SK-N-SH (cell line): ENCODE measurements around the gene CADM3. TPM values are rescaled to one million over a fixed set of nuclear protein-coding genes. Genes with fewer than 3 reads are reported as not detected.
A peak's percentile ranks its signal among the peaks of the same experiment; 100 is the strongest.

Experiments
- CTCF ChIA-PET: fragments of 300-600, 350-600 bp; formaldehyde crosslinking; extraction: SDS; loops from one replicate; lab custom pipeline; 2021; lab: Yijun Ruan, JAX
- POLR2A ChIA-PET: fragments of 350-600 bp; sonication (Branson Sonifier 250); formaldehyde crosslinking; extraction: SDS; loops from one replicate; lab custom pipeline; 2020; ENCODE audit warnings: antibody characterized with exemption, inconsistent platforms; lab: Yijun Ruan, JAX
- DNase-seq: peaks from one replicate; pipeline ENCODE4 v3.0.0; 2012
- H2AFZ ChIP-seq: fragments of 200-600 bp; sonication (generic); 2 replicates; pipeline ENCODE4 v1.8.1; 2016; ENCODE audit warnings: antibody characterized with exemption, mild to moderate bottlenecking, low read depth
- H3F3A ChIP-seq: fragments of 200-600 bp; sonication (generic); replicated peaks from 2 replicates; pipeline ENCODE3; 2016; ENCODE audit warnings: antibody characterized with exemption, mild to moderate bottlenecking; ENCODE audit not compliant: insufficient read depth
- H3K27ac ChIP-seq, 2 experiments: fragments of 200-500 bp in 1 of 2; fragments of 200-600 bp in 1 of 2; sonication (Bioruptor generic) in 1 of 2; sonication (generic), shearing (Covaris generic) in 1 of 2; 2 replicates each; pipeline versions ENCODE4 v1.5.1 to v1.6.1; 2014 to 2016; ENCODE audit warnings: low read depth in 2 of 2, inconsistent platforms in 1 of 2, low read length in 1 of 2, mild to moderate bottlenecking in 1 of 2, mixed read lengths in 1 of 2
- H3K27me3 ChIP-seq: fragments of 200-600 bp; sonication (generic), shearing (Covaris generic); 2 replicates; pipeline ENCODE4 v1.6.1; 2016; ENCODE audit warnings: mixed run types; ENCODE audit not compliant: insufficient read depth
- H3K36me3 ChIP-seq, 2 experiments: fragments of 200-500 bp in 1 of 2; fragments of 200-600 bp in 1 of 2; sonication (Bioruptor generic) in 1 of 2; sonication (generic) in 1 of 2; replicated peaks in 1 of 2; 2 replicates each; pipeline versions ENCODE3 to v1.5.1; 2014 to 2016; ENCODE audit warnings: low read length in 1 of 2, mild to moderate bottlenecking in 1 of 2; ENCODE audit not compliant: insufficient read depth in 2 of 2, control insufficient read depth in 1 of 2
- H3K4me1 ChIP-seq, 2 experiments: fragments of 200-500 bp in 1 of 2; fragments of 200-600 bp in 1 of 2; sonication (Bioruptor generic) in 1 of 2; sonication (generic), shearing (Covaris generic) in 1 of 2; 2 replicates each; pipeline versions ENCODE4 v1.5.1 to v1.6.1; 2014 to 2016; ENCODE audit warnings: low read depth in 1 of 2, low read length in 1 of 2, mixed run types in 1 of 2; ENCODE audit not compliant: insufficient read depth in 2 of 2, control insufficient read depth in 1 of 2
- H3K4me2 ChIP-seq: fragments of 200-600 bp; sonication (generic), shearing (Covaris generic); 2 replicates; pipeline ENCODE4 v1.6.1; 2017; ENCODE audit warnings: mixed run types
- H3K4me3 ChIP-seq, 2 experiments: fragments of 200-500 bp in 1 of 2; fragments of 200-600 bp in 1 of 2; sonication (Bioruptor generic) in 1 of 2; sonication (generic), shearing (Covaris generic) in 1 of 2; 2 replicates each; pipeline versions ENCODE4 v1.5.1 to v1.8.1; 2014 to 2016; ENCODE audit warnings: low read depth in 2 of 2, inconsistent platforms in 1 of 2, low read length in 1 of 2, mild to moderate bottlenecking in 1 of 2, mixed read lengths in 1 of 2, moderate library complexity in 1 of 2
- H3K79me2 ChIP-seq: fragments of 200-600 bp; sonication (generic); 2 replicates; pipeline ENCODE4 v1.8.1; 2017; ENCODE audit warnings: mild to moderate bottlenecking; ENCODE audit not compliant: insufficient read depth
- H3K9ac ChIP-seq: fragments of 200-600 bp; sonication (generic); 2 replicates; pipeline ENCODE4 v1.6.1; 2017; ENCODE audit warnings: mixed run types
- H3K9me2 ChIP-seq: fragments of 200-600 bp; sonication (generic); 2 replicates; pipeline ENCODE4 v1.6.1; 2017; ENCODE audit warnings: mixed run types
- H3K9me3 ChIP-seq: fragments of 200-600 bp; sonication (generic); 2 replicates; pipeline ENCODE4 v1.6.1; 2017; ENCODE audit warnings: mixed run types, mild to moderate bottlenecking, moderate library complexity
- H4K20me1 ChIP-seq: fragments of 200-600 bp; sonication (generic); 2 replicates; pipeline ENCODE4 v1.6.1; 2017; ENCODE audit warnings: mild to moderate bottlenecking, mixed run types; ENCODE audit not compliant: insufficient read depth
- FOXJ3 ChIP-seq: sonication (generic); formaldehyde crosslinking; IDR thresholded peaks from 2 replicates; pipeline ENCODE4 v1.5.1; 2020; ENCODE audit warnings: mild to moderate bottlenecking, missing genetic modification reagents
- GABPA ChIP-seq: IDR thresholded peaks from 2 replicates; pipeline ENCODE4 v1.4.0; 2012; ENCODE audit warnings: low read depth, mild to moderate bottlenecking
- RXRA ChIP-seq: IDR thresholded peaks from 2 replicates; pipeline ENCODE4 v1.4.0; 2012; ENCODE audit warnings: low read depth, mild to moderate bottlenecking, borderline replicate concordance
- TEAD4 ChIP-seq: IDR thresholded peaks from 2 replicates; pipeline ENCODE4 v1.4.0; 2012; ENCODE audit warnings: mild to moderate bottlenecking, borderline replicate concordance; ENCODE audit not compliant: insufficient read depth
- WGBS: methylation state at CpG from one replicate; pipeline ENCODE4 v1.1.6; 2017; ENCODE audit warnings: low lambda C conversion rate; 5-methylcytosine and 5-hydroxymethylcytosine counted together
- polyA plus RNA-seq, 3 experiments: library from polyadenylated mRNA; depleted of rRNA; stranded (reverse); fragments of >200 nt; gene quantifications; 2 replicates each; pipeline ENCODE4 v1.2.3, GENCODE V29; 2012
- small RNA-seq, 7 experiments: library from RNA; depleted of rRNA; stranded (forward); fragments of <200 nt; gene quantifications; one replicate each; pipeline ENCODE3, GENCODE V24; 2012
- TF ChIP-seq, protein P1 (sequence below): fragments of 200-600 bp; sonication (generic); IDR thresholded peaks from 2 replicates; pipeline ENCODE4 v1.6.1; 2017; ENCODE audit warnings: antibody characterized with exemption, mild to moderate bottlenecking, moderate library complexity
- TF ChIP-seq, protein P2 (sequence below): IDR thresholded peaks from 2 replicates; pipeline ENCODE4 v1.4.0; 2012; ENCODE audit warnings: low read depth, borderline replicate concordance

CADM3 gene
- polyA plus RNA-seq, 1 of the 3 experiments (the other 2 are of a cell fraction) = 0.94 TPM

DNA sequence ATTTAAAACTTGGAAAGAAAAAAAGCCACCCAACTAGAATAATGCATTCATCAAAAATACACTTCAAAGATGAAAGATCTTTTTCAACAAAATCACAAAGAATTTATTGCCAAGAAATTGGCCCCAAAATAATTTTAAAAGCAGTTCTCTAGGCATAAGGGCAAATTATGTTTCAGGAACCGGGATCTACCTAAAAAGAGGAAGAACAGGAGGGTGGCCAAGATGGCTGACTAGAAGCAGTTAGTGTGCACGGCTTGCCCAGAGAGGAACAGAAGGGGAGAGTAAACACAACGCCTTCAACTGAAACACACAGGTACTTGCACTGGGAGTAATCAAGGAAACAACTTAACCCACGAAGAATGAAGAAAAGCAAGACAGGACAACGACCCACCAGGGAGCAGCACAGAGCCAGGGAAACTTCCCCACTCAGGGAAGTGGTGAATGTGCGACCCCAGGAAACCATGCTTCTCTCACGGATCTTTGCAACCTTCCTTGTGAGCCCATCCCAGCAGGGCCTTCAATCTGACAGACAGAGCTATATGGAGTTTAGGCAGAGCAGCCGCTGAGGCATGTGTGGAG is 79.3 kb downstream of the CADM3 start:
- H3K27ac ChIP-seq = no peak overlapping the region
- H3K9me2 ChIP-seq = no peaks in the 10 kb centered on the region
- TF ChIP-seq, protein P1, sequence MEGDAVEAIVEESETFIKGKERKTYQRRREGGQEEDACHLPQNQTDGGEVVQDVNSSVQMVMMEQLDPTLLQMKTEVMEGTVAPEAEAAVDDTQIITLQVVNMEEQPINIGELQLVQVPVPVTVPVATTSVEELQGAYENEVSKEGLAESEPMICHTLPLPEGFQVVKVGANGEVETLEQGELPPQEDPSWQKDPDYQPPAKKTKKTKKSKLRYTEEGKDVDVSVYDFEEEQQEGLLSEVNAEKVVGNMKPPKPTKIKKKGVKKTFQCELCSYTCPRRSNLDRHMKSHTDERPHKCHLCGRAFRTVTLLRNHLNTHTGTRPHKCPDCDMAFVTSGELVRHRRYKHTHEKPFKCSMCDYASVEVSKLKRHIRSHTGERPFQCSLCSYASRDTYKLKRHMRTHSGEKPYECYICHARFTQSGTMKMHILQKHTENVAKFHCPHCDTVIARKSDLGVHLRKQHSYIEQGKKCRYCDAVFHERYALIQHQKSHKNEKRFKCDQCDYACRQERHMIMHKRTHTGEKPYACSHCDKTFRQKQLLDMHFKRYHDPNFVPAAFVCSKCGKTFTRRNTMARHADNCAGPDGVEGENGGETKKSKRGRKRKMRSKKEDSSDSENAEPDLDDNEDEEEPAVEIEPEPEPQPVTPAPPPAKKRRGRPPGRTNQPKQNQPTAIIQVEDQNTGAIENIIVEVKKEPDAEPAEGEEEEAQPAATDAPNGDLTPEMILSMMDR = peak; percentile 34
- no peak for TF ChIP-seq GABPA
- no peak for TF ChIP-seq RXRA
- no peak for TF ChIP-seq FOXJ3 (CRISPR knock-in tag)
- TF ChIP-seq TEAD4 = no peak
- TF ChIP-seq, protein P2, sequence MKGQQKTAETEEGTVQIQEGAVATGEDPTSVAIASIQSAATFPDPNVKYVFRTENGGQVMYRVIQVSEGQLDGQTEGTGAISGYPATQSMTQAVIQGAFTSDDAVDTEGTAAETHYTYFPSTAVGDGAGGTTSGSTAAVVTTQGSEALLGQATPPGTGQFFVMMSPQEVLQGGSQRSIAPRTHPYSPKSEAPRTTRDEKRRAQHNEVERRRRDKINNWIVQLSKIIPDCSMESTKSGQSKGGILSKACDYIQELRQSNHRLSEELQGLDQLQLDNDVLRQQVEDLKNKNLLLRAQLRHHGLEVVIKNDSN = no peak
- H3K36me3 ChIP-seq = no peaks in the 10 kb centered on the region
- no peak for DNase-seq
- H3K9me3 ChIP-seq = no peaks in the 10 kb centered on the region
- H3K9ac ChIP-seq = no peak overlapping the region
- no peaks in the 10 kb centered on the region for H3K4me1 ChIP-seq
- no peaks in the 10 kb centered on the region for H4K20me1 ChIP-seq
- CTCF ChIA-PET = interaction anchor here (1.3 kb wide), 1 partner anchor 118 kb away, joined by 3 read pairs; no protein-coding TSS in a partner anchor
- peak overlapping the region; percentile 15; the same call in 1 of the 2 replicates for H3K4me2 ChIP-seq
- WGBS = 1% methylated on average over 8 of the region's 8 CpGs
- H3F3A ChIP-seq = no peaks in the 10 kb centered on the region
- no peak overlapping the region; a peak in 1 of 4 replicates for H3K4me3 ChIP-seq
- no peaks in the 10 kb centered on the region for H3K79me2 ChIP-seq
- POLR2A ChIA-PET = no interaction called here
- no peaks in the 10 kb centered on the region for H3K27me3 ChIP-seq
- no peak overlapping the region for H2AFZ ChIP-seq

Small RNA genes within 50 kb of the gene (small RNA-seq; reads per million reads assigned to genes)
- 0 reads per million in 7 experiments for gene RNA5SP60

Other genes with a start within 250 kb of the CADM3 start
- not detected in 2 replicates for gene PYHIN1, start 240.1 kb upstream of the CADM3 start, polyA plus RNA-seq (2012; rRNA removed)
- 56.1 and 72.4 TPM in 2 replicates for gene IFI16, start 161.7 kb upstream of the CADM3 start, polyA plus RNA-seq (2012; rRNA removed)
- 1.1 TPM in 2 replicates for gene AIM2, start 94.8 kb upstream of the CADM3 start, polyA plus RNA-seq (2012; rRNA removed)
- 0.02 TPM in 1 of 2 replicates, not detected in the other for gene ACKR1, start 33.3 kb downstream of the CADM3 start, polyA plus RNA-seq (2012; rRNA removed)
- gene FCER1A, start 130.7 kb downstream of the CADM3 start, polyA plus RNA-seq (2012; rRNA removed) = not detected in 2 replicates